ENCODE measurements around the gene MAPK14.
"Not testable (repeated sequence)": the region's sequence is repeated elsewhere in the genome, so short reads cannot be mapped to it uniquely, and the experiment has no call there.

MAPK14 gene

DNA sequence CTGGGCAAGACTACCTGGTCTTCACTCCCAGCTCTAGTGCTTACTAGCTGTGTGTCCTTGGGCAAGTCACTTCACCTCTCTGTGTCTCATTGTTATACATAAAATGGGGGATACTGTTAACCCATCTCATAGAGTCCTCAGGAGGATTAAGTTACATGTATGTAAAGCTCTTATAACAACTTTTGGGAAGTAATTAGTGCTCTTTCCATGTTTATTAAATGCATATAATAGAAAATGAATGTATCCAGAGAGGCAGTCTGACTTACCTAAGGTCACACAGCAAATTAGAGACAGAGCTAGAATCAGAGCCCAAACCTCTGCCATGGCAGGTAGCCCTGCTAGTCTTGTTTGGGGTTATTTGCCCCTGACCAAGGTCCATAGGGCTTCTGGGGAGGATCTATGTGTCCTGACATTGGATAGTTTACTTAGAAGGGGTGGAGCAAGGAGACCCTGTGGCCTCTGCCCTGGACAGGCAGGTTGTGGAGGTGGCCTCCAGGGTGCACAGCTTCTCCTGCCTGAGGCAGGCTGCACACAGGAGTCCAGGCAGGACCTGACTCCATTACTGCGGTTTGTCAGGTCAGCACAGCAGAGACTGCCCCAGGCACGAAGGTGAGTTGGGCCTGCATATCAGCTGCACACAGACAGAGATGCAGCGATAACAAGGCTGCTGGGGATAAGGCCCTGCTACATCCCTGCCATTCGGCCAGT lies 94.3 kb downstream of the MAPK14 start:
- TF ChIP-seq L3MBTL2 (conservative IDR thresholded peaks at IDR 0.05) (no peak), BHLHE40 (IDR thresholded peaks at IDR 0.05; ENCODE audit: borderline replicate concordance) (no peak), CTBP1 (IDR thresholded peaks at IDR 0.05; ENCODE audit: borderline replicate concordance) (no peak), LEF1 (IDR thresholded peaks at IDR 0.05; ENCODE audit: borderline replicate concordance) (no peak), ARNT (IDR thresholded peaks at IDR 0.05) (no peak)

DNA sequence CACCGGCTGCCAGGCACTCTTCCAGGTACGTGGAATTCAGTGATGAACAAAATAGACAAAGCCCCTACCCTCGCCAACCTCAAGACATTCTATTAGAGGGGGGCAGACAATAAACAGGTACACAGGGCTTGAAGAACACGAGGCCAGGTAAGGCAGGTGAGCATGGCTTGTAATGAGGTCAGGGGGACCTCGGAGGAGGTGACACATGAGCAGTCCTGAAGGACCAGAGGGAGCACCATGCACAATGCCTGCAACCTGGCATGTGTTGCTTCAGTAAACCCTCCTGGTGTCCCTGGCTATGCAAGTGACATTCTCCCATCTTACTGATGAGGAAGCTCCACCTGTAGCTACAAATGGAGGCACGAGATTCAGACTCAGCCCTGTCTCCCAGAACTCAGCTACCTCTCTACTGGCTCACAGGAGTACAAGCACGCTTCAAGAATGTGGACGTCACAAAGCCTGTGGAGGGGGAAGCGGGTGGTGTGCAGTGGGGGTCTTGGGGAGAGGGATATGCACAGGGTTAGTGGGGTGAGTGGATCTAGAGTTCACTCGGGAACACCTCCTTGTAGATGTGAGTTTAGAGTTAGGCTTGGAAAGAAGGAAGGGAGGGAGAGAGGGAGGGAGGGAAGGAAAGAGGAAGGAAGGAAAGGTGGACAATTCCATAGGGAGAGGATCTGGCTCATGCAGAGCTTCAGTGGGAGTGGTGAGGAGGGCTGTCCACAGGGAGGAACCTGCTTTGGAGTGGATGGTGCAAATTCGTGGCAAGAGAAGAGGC lies 95.1 kb downstream of the MAPK14 start:
- TF ChIP-seq ZNF384 (IDR thresholded peaks at IDR 0.05) (no peak), TARDBP (IDR thresholded peaks at IDR 0.05) (no peak), SUZ12 (IDR thresholded peaks at IDR 0.05) (no peak), NFRKB (IDR thresholded peaks at IDR 0.05) (no peak), LEF1 (IDR thresholded peaks at IDR 0.05; ENCODE audit: borderline replicate concordance) (no peak), HDGF (IDR thresholded peaks at IDR 0.05; ENCODE audit: borderline replicate concordance) (no peak), ARNT (IDR thresholded peaks at IDR 0.05) (no peak), FOXM1 (IDR thresholded peaks at IDR 0.05; ENCODE audit: borderline replicate concordance) (no peak), FOXA1 (IDR thresholded peaks at IDR 0.05) (no peak), CTBP1 (IDR thresholded peaks at IDR 0.05; ENCODE audit: borderline replicate concordance) (no peak), SP1 (IDR thresholded peaks at IDR 0.05) (no peak), FOXK2 (IDR thresholded peaks at IDR 0.05) (no peak), ELF4 (IDR thresholded peaks at IDR 0.05) (no peak), BHLHE40 (IDR thresholded peaks at IDR 0.05; ENCODE audit: borderline replicate concordance) (no peak)
- TF ChIP-seq, protein P1, sequence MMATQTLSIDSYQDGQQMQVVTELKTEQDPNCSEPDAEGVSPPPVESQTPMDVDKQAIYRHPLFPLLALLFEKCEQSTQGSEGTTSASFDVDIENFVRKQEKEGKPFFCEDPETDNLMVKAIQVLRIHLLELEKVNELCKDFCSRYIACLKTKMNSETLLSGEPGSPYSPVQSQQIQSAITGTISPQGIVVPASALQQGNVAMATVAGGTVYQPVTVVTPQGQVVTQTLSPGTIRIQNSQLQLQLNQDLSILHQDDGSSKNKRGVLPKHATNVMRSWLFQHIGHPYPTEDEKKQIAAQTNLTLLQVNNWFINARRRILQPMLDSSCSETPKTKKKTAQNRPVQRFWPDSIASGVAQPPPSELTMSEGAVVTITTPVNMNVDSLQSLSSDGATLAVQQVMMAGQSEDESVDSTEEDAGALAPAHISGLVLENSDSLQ (IDR thresholded peaks at IDR 0.05), result no peak
- ChIA-PET CTCF (interaction anchor here (1.4 kb wide), 1 partner anchor 11 kb away, joined by 3 read pairs; no protein-coding TSS in a partner anchor), POLR2A (no interaction called here)
- DNase-seq (ENCODE audit: extremely low spot score), result no peak

More for the DNA sequence above, 94.3 kb downstream of the MAPK14 start:
- CTCF ChIA-PET, result interaction anchor here (1.1 kb wide), 1 partner anchor 8 kb away, joined by 3 read pairs; the partner anchor contains the start of gene MAPK13
- POLR2A ChIA-PET, result interaction anchor here (1.4 to 1.7 kb wide), 2 partner anchors 12 to 75 kb away, joined by 3 to 8 read pairs; no protein-coding TSS in a partner anchor
- no peak for DNase-seq (ENCODE audit: extremely low spot score)

DNA sequence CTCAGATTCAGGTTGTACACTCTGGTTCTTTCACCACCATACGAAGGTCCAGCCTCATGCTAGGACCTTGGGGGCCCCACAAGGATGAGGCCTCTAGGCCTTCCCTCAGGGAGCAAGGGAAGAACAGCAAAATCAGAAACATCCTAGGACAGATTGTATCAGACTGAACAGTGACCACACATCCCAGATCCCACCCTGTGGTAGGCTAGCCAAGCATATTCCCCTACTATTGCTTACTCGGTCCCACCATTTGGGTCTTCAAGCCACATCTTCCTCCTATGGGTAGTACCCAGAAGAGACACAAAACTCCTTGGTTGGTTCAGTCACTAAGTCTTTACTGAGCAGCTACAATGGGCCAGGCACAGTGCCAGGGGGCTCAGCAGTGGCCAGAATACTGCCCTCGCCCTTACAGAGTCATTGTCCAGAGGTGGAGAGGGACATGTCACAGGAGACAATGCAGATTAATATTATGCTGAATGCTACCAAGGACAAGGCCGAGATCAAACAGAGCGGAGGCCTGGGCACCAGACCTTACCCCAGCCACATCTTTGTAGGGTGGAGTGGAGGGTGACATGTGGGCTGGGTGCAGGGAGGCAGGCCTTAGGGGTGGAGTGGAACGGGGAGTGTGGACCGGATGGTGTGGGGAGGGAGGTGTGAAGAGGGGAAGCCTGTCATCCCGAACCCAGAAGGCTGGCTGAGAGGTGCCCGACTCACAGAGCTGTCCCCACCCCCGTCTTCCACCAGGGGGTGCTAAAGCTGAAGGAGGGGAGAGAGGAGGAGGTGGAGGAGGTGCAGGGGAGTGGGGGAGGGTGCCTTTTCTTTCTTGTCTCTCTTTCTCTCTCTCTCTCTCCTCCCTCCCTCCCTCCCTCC lies 95.9 kb downstream of the MAPK14 start:
- peak; percentile 84 for DNase-seq (ENCODE audit: extremely low spot score)
- no peak for TF ChIP-seq LEF1 (IDR thresholded peaks at IDR 0.05; ENCODE audit: borderline replicate concordance)
- TF ChIP-seq ARNT (IDR thresholded peaks at IDR 0.05), result no peak
- no peak for TF ChIP-seq TARDBP (IDR thresholded peaks at IDR 0.05)
- no peak for TF ChIP-seq CTBP1 (IDR thresholded peaks at IDR 0.05; ENCODE audit: borderline replicate concordance)
- TF ChIP-seq L3MBTL2 (conservative IDR thresholded peaks at IDR 0.05), result no peak
- no peak for TF ChIP-seq ZNF384 (IDR thresholded peaks at IDR 0.05)
- ChIA-PET POLR2A (no interaction called here), CTCF (interaction anchor here (0.6 to 2.0 kb wide), 4 partner anchors 11 to 237 kb away, joined by 3 to 6 read pairs (median 4); no protein-coding TSS in a partner anchor)

DNA sequence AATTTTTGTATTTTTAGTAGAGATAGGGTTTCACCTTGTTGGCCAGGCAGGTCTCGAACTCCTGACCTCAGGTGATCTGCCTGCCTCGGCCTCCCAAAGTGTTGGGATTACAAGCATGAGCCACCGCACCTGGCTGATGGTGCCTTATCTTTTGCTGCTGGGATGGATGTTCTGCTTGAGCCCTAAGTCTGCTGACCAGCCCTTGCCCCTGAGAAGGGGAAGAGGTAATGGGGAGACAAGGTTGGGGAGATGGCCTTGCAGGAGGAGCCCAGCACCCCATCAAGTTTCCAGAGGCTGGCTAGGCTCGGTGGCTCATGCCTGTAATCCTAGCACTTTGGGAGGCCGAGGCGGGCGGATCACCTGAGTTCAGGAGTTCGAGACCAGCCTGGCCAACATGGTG lies 96.7 kb downstream of the MAPK14 start:
- DNase-seq (ENCODE audit: extremely low spot score); POLR2A ChIA-PET: not testable (repeated sequence)
- CTCF ChIA-PET, result interaction anchor here (0.6 to 2.0 kb wide), 4 partner anchors 10 to 236 kb away, joined by 3 to 6 read pairs (median 4); no protein-coding TSS in a partner anchor

DNA sequence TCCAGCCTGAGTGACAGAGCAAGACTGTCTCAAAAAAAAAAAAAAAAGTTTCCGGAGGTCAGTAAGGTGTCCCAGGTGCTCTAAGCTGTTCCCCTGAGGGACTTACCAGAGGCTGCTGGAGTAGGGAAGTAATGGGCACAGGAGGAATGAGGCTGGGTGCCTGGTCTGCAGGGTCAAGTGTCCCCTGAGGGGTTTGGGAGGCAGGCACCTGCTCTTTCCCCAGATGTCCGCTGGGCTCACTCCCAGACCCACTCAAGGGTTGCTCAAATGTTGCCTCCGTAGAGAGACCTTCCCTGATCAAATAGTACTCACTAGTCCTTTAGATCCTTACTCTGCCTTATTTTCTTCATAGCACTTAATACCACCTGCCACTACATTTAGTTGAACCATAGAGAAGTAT lies 97.3 kb downstream of the MAPK14 start:
- POLR2A ChIA-PET, result no interaction called here
- DNase-seq (ENCODE audit: extremely low spot score), result no peak
- TF ChIP-seq FOXM1 (IDR thresholded peaks at IDR 0.05; ENCODE audit: borderline replicate concordance), result no peak
- TF ChIP-seq, protein P1 (IDR thresholded peaks at IDR 0.05), result no peak
- CTCF ChIA-PET, result interaction anchor here (0.7 to 2.0 kb wide), 2 partner anchors 236 to 306 kb away, joined by 3 to 6 read pairs; no protein-coding TSS in a partner anchor

DNA sequence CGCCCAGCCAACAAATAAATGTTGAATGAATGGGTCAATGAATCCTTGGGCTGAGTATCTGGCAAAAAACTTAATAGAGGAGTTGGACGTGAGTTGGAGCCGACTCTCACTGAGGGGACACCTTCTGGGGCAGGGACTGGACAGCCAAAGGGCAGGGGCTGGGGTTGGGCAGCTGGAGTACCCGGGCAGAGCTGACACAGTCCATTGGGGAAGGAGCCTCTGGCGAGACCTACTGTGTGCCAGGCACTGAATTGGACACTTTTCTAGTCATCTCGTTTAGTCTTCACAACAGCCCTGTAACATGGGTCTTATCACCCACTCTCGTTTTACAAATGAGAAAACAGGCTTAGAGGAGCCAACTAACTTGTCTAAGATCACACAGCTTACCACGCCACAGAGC lies 98.0 kb downstream of the MAPK14 start:
- ChIA-PET POLR2A (no interaction called here), CTCF (no interaction called here)
- DNase-seq (ENCODE audit: extremely low spot score), result no peak
- no peak for TF ChIP-seq ARNT (IDR thresholded peaks at IDR 0.05)
- TF ChIP-seq LEF1 (IDR thresholded peaks at IDR 0.05; ENCODE audit: borderline replicate concordance), result no peak
- TF ChIP-seq L3MBTL2 (conservative IDR thresholded peaks at IDR 0.05), result no peak
- TF ChIP-seq BHLHE40 (IDR thresholded peaks at IDR 0.05; ENCODE audit: borderline replicate concordance), result no peak
- TF ChIP-seq TARDBP (IDR thresholded peaks at IDR 0.05), result no peak
- TF ChIP-seq, protein P1 (IDR thresholded peaks at IDR 0.05), result no peak
- no peak for TF ChIP-seq SUZ12 (IDR thresholded peaks at IDR 0.05)
- no peak for TF ChIP-seq NFRKB (IDR thresholded peaks at IDR 0.05)
- no peak for TF ChIP-seq FOXM1 (IDR thresholded peaks at IDR 0.05; ENCODE audit: borderline replicate concordance)
- TF ChIP-seq ELF4 (IDR thresholded peaks at IDR 0.05), result no peak
- no peak for TF ChIP-seq CTBP1 (IDR thresholded peaks at IDR 0.05; ENCODE audit: borderline replicate concordance)
- TF ChIP-seq ZNF384 (IDR thresholded peaks at IDR 0.05), result no peak
- no peak for TF ChIP-seq FOXA1 (IDR thresholded peaks at IDR 0.05)
